Activated CD4-positive, alpha-beta T cell treated with anti-CD3 and anti-CD28 coated beads, Interleukin-2, amount 50 U/mL, for 4 hours (primary cell): ENCODE data around the gene ATG13.
"Not testable (repeated sequence)": the region's sequence is repeated elsewhere in the genome, so short reads cannot be mapped to it uniquely, and the experiment has no call there.

Experiments used
- DNase-seq, 2 experiments: peaks; one replicate each; pipeline ENCODE4 v3.0.0-alpha.2; 2020

Gene ATG13

DNA sequence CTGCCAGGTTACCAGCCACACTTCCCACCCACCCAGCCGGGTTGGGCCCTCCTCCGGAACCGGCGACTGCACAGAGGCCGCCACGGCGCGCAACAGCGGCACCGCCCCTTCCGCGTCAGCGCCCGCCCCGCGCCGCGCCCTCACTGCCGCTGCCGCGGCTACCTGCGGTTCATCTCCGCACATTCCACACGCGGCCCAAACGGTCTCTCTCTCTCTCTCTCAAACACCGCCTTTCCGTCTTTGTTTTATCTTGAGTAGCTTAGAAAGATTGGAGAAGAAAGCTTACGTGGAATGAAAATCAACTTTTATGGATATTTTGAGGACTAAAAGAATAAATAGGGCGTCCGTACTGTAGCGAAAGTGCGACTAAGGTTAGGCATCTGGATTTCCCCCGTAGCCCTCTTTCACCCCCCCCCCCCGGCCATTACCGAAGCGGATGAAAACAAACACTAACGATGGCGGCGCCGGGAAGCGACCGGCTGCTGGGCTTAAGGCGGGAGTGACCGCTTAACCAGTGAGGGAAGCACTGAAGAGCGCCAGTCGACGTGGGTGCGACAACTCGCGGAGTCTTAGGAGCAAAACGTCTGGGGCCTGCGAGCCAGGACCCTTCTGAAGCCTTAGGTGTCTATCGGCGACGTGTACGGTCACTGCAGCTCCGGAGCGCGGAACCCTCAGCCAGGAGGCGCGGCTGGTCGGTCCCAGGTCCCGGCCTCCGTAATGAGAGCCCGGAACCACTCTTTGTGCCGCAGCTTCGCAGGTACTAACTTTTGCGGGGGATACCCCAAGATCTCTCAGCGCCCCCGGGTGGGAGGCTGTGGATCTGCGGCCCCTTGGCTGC, at the start of gene ATG13, which contains the start of gene HARBI1:
Gene ATG13 (plus strand): TSS at position 420 of the 838 bp plus-strand sequence. CDS start 26,739 bp downstream, outside the sequence.
Gene HARBI1 (minus strand): TSS at position 94 of the 838 bp plus-strand sequence. CDS start 990 bp downstream, outside the sequence.
- peak; percentile 88 to 90 for DNase-seq

DNA sequence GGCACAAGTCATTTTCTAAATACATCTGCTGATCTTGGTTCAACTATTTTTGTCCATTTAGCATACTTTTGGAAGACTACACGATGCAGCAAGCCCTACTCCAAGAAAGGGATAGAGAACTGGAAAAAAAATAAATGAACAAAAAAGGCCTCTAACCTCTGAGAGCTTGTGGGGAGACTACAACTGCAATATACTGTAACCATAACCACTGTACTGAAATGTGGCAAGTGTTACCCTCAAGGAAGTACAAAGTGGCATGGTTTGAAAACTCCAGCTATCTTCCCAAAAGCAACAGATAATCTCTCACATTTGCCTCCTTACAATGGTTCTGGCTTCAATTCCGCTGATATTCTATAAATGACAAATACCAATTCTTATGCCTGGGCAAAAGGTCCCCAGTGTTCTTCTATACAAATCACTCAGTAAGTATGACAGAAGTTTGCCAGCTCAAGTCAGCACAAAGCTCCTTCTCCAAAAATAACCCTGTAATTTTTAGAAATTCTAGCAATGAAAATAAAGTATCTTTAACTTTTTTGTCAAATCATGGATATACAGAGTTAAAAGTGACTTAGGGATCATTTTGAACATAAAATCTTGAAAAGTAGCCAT, 46.5 kb upstream of the ATG13 start:
- no peak for DNase-seq

- no peak for DNase-seq
These were observed 42.7 kb upstream of the ATG13 start for GRCh38 chr11:46574656-46575055.

GRCh38 chr11:46577058-46577457, 40.3 kb upstream of the ATG13 start:
- DNase-seq, result no peak

- DNase-seq, result no peak
These were observed 34.8 kb upstream of the ATG13 start for GRCh38 chr11:46582588-46582987.

GRCh38 chr11:46583513-46583912, 33.8 kb upstream of the ATG13 start:
- DNase-seq, result not testable (repeated sequence)

DNA sequence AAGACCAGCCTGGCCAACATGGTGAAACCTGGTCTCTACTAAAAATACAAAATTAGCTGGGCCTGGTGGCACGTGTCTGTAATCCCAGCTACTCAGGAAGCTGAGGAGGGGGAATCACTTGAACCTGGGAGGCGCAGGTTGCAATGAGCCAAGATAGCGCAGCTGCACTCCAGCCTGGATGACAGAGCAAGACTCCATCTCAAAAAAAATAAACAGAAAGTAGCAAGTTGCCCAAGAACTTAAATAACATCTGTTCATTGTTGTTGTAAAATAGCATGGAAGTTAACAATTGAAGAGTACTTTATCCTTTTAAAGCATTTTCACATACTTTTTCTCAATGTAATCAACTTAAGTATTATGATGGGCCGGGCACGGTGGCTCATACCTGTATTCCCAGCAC, 29.2 kb upstream of the ATG13 start:
- no peak for DNase-seq

- no peak for DNase-seq
These were observed 28.4 kb upstream of the ATG13 start for GRCh38 chr11:46588915-46589314.

DNA sequence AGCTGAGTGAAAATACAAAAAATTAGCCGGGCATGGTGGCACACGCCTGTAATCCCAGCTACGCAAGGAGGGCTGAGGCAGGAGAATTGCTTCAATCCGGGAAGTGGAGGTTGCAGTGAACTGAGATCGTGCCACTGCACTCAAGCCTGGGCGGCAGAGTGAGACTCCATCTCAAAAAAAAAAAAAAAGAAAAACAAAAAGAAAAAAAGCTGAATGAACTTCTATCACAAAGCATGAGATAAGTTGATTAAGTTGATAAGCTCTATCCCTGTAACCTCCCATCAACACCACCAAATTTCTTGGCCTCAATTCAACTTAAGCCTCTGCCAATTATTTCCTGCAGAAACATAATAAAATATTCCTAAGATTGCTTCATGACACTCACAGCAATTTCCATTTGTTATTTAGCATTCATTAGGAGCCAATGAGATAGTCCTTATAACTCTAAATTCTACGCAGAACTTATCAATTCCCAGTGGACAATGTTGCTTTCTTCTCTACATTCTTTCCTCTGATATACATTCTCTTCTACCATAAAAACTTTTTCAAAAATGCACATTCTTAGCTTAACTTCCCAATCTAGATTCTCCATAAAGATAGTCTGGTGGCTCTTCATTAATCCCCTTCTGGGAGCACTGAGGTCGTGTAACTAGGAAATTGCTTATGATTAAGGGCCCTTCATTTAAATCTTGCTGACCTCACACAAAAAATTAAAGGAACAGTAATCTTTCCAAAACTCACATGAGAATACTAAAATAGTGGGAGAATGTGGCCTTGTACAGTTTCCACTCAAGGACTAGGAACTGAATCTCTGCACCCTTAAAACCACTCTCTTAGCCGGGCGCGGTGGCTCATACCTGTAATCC, 26.4 kb upstream of the ATG13 start:
- no peak for DNase-seq

DNA sequence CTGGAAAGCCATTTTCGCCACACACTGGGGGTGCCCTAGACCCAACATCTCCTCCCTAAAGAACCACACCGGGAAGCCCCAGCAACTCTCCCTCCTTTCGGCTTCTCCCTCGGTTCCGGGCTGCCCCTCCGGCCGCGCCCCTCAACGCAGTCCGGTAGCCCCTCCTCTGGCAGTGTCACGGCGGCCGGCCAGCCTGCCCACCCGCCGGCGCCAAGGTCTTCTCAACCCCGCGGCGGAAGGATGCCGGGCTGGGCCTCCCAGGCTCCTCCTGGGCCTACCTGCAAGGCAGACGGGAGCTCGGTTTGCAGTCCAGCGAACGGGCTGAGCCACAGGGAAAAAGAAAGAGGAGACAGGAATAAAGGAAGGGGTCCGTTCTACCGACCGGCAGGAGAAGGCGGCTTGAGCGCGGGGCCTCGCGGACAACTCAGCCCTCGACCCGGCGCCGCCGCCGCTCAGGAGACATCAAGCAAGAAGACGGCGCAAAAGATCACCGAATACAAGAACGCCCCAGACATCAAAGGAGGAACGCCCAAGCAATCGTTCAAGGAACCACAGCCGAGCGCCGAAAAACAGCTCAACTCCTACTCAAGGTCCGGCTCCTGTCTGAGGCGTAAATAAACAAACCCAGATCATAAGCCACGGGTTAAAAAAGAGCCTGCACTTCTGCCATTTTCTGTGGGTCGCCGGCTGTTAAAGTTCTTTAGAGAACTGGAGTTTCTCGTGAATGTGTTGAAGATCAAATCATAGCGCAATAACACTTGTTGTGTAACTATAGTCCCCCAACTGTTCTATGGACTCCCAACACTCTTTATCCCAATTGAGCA, 23.6 kb upstream of the ATG13 start, which contains the start of gene AMBRA1:
Gene AMBRA1 (minus strand): TSS at position 474 of the 824 bp plus-strand sequence. CDS start 45,643 bp downstream, outside the sequence.
- peak; percentile 76 to 80 for DNase-seq

- DNase-seq, result no peak
These were observed 23.0 kb upstream of the ATG13 start for GRCh38 chr11:46594374-46594700.

DNA sequence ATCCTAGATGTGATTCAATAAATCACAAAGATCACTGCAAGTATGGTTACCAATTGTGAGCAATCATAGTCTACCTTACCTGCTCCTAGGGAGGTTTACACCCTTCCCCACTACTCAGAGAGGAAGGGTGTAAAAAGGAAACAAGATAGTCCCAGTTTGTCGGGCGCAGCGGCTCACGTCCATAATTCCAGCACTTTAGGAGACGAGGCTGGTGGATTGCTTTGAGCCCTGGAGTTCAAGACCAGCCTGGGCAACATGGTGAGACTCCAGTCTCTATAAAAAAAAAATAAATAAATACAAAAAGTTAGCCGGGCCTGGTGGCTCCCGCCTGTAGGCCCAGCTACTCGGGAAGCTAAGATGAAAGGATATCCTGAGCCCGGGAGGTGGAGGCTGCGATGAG, 22.6 kb upstream of the ATG13 start:
- DNase-seq, result no peak

DNA sequence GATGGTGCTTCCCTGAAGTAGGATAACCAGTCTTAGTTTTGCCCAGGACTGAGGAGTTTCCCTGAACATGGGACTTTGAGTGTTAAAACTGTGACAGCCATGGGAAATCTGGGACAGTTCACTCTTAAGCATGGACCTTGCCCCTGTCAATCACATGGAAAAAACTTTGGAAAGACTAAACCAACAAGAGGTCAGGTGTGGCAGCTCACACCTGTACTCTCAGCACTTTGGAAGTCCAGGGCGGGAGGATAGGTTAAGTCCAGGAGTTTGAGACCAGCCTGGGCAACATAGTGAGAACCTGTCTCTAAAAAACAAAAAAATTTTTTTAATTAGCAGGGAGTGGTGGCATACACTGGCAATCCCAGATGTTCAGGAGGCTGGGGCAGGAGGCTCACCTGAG, 20.2 kb upstream of the ATG13 start:
- no peak for DNase-seq

DNA sequence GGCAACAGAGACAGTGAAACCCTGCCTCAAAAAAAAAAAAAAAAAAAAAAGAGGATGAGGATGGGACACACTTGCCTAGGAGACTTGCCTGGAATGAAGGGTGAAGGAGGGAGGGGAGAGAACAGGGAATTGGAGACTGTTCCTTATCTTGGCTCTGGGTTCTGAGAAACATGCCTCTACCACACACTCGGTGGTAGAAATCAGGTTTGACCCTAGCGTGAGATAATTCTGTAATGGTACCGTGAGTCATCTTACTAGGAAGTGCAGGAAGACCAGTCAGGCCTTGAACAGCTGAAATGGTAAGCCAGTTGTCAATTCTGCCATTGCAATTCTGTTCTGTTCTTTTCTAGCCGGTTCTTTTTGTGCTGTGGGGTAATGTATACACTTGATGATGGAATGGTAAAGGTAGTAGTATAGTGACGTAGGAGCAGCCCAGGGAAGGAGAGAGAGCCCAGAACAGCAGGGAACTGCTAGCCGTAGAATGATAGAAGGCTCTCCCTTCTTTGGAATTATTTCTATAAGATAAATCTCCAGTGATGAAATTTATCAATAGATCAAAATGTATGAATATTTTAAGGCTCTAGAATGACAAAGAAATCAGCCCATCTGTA, 19.6 kb upstream of the ATG13 start:
- no peak for DNase-seq

DNA sequence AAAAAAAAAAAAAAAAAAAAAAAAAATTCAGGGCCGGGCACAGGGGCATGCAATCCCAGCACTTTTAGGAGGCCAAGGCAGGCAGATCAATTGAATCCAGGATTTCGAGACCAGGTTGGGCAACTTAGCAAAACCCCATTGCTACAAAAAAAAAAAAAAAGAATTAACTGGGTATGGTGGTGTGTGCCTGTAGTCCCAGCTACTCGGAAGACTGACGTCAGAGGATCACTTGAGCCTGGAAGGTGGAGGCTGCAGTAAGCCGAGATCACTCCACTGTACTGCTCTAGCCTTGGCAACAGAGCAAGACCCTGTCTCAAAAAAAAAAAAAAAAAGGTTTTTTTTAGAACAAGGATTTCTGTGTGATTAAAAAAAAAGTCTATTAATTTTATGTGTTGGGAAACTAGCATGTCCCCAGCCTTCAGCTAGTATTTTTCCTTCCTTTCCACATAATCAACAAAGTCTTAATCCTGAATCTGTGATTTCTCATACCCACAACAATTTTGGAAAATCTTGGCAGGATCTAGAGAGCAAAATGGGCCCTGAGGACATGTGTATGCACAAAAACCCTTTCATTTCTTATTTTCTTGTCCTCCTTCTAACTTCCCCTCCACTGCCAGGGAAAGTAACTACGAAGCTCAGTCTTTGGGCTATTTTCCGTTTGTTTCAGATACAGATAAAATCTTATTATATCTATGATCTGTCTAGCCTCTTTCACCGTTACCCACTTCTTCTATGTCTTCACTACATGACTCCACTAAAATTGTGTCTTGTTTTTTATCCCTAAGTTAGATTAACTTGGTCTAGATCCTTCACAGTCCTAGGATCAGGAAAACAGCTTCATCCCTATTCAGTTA, 17.8 kb upstream of the ATG13 start:
- DNase-seq, result no peak

- no peak for DNase-seq
These were observed 17.0 kb upstream of the ATG13 start for GRCh38 chr11:46600194-46600960.

DNA sequence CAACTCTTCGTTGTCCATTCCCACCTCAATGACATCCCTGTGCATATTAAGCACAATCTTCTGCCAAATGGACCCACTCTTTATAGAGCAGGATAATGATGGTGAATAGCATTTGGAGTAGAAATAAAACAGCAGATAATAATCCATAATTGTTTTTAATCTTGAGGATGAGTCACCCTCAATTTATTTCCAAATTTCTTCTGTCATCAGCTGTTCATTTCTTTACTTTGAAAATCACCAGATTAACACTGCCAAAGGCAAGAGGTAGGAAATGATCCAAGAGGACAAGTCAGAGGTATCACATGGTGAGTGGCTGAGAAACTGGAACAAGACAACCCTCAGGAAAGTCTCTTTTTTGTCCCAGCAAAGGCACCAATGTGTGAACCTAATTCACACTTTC, 16.2 kb upstream of the ATG13 start:
- DNase-seq, result no peak

- DNase-seq, result no peak
These were observed 13.5 kb upstream of the ATG13 start for GRCh38 chr11:46603704-46604308.

GRCh38 chr11:46604796-46605195, 12.6 kb upstream of the ATG13 start:
- DNase-seq, result no peak

- DNase-seq, result no peak
These were observed 9.8 kb upstream of the ATG13 start for GRCh38 chr11:46607516-46607915.
